GM19438 (cell line): ENCODE results near the gene OSBPL7.

Experiments
- ATAC-seq: cut with Tn5 transposase; IDR thresholded peaks from one replicate; pipeline ENCODE4 v1.9.1; 2021; ENCODE audit warnings: low read depth; ENCODE audit not compliant: unreplicated experiment

OSBPL7 gene

DNA sequence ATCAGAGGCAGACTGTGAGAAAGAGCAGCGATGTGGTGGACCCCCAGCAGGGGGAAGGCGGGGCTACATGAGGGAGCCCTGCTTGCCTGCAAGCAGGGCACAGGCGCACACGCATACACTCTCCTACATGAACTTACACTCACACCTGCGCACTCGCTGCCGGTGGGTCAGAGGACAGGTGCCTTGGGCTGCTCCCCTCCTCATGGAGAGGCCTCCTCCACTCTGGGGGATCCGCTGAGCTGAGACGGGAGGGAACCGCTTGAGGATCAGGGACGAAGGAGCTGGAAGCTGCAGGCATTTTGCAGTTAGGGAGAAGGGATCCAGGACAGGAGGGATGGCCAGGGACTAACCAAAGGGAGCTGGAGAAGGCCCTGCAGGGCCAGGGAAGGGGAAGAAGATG is 14.2 kb downstream of the OSBPL7 start:
- ATAC-seq, result no peak

DNA sequence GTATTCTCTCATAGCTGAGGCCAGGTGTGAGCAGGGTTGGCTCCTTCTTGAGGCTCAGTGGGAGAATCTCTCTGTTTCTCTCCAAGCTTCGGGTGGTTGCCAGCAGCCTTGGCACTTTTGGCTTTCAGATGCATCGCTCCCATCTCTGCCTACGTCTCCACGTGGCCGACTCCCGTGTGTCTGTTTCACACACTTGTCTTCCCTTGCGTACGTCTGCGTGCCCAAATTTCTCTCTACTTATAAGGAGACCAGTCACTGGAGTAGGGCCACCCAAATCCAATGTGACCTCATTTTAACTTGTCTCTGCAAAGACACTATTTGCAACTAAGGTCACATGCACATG is 14.7 kb downstream of the OSBPL7 start:
- no peak for ATAC-seq

DNA sequence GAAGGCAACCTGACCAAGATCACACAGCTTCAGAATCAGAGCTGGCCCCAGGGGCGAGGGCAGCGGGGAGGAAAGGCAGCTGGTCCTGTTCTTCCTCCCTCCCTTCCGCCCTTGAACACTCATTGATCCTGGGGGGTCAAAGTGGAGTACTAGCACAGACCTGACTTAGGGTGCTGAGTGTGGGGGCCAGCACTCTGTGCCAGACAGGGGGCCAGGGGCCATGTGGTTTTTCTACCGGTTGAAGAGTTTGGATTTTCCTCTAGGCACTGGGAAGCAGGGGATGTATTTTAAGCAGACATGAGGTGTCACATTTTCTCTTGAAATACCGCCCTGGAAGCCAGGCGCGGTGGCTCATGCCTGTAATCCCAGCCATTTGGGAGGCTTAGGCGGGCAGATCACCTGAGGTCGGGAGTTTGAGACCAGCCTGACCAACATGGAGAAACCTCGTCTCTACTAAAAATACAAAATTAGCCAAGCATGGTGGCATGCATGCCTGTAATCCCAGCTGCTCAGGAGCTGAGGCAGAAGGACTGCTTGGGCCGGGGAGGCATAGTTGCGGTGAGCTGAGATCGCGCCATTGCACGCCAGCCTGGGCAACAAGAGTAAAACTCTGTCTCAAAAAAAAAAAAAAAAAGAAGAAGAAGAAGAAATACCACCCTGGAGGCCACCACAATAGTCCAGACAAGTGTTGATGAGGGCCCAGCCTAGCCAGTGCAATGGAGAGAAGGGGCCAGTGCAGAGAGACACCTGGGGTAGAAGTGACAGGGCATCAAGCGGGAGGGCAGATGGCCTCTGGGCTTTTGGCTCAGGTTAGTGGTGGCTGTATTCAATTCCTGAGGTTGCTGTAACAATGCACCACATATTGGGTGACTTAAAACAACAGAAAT is 15.3 kb downstream of the OSBPL7 start:
- no peak for ATAC-seq

DNA sequence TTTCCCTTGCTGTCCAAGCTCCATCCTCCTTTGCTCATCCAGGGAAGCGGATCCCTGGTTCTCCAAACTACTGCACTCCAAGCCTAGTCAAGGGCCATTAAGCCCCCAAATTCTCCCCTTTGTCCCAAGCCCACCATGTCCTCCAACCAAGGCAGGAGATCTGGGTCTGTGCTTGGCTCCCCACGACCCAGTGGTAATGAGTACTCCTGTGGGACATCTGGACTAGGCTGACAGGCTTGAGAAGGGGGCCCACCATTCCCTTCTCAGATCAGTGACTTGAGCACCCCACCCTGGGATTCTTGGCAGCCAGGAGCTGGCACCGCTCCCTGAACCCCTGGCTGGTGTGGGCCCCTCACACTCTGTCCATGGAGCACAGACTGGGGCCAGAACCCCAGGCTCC is 17.1 kb downstream of the OSBPL7 start:
- ATAC-seq, result no peak

DNA sequence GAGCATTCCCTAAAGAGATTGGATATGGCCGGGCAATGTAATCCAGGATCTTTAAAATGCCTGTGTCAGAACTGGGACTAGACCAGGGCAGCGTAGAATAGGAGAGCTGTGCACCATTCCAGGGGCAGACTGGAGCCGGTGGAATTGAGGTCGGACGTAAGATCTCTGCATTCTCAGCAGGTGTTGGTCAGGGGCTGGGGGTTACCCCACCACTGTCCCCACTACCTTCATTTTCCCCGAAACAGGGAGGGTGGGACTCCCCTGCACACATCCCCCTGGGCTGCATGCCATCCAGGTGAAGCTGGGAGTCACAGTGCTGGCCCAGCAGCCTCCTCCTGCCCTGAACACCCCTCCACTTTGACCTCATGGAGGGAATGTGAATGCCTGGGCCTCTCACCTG is 17.8 kb downstream of the OSBPL7 start:
- no peak for ATAC-seq

DNA sequence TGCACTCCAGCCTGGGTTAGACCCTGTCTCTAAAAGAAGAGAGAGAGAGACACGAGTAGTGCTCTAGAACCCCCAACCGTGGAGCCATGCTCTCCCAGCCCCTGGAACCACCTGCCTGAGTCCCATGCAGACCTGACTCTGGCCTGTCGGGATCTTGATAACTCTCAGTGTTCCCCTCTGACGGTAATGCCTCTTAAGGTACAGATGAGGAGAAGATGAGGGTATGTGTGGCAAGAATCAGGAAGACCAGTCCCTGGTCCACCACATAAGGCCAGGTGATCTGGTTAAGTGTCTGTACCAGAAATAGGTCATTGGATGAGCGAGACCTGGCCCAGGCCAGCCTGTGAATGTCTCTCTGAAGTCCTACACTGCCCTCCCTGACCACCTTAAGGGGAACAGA is 18.4 kb downstream of the OSBPL7 start:
- no peak for ATAC-seq

DNA sequence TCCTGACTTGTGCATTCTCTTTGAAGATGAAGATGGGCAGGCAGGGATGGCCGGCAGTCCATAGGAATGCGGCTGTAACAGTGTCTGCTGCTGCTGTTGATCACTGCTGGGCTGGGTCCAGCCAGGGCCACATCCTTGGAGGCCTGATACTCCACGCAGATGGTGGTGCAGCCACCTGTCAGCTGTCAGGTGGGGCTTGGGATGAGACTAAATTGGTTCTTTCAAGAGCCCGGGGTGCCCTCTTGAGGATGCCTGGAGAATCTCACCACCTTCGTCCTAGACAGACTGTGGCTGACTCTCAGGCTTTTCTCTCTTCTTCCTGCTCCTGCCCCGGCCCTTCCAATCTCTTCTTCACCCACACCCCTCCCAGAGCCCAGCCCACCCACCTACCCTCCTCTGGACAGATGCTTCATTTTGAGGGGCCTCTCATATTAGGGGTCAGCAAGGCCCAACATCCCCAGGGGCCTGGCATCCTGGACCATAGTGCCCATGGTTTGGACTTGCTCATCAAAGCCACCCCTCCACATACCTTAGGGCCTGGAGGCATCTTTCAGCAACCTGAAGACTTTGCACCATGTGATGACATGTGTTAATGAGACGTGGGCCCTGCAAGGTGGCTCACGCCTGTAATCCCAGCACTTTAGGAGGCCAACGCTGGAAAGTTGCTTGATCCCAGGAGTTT is 19.1 kb downstream of the OSBPL7 start:
- no peak for ATAC-seq

DNA sequence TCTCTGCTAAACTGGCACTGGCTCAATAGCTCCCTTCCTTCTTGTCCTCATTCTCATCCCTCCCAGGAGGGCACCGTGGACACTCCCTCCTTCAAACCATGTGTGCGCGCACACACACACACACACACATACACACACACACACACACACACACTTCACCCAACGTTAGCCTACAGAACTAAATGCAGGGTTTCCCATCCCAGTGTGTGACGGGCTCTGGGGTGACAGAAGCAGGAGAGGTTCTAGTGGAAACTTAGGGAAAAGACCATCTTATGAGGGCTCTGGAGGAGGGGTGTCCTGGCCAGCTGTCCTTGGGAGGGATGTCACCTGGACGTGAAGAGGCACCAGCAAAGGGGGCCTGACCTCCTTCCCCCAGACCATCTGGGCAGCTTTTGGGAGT is 19.7 kb downstream of the OSBPL7 start:
- no peak for ATAC-seq

DNA sequence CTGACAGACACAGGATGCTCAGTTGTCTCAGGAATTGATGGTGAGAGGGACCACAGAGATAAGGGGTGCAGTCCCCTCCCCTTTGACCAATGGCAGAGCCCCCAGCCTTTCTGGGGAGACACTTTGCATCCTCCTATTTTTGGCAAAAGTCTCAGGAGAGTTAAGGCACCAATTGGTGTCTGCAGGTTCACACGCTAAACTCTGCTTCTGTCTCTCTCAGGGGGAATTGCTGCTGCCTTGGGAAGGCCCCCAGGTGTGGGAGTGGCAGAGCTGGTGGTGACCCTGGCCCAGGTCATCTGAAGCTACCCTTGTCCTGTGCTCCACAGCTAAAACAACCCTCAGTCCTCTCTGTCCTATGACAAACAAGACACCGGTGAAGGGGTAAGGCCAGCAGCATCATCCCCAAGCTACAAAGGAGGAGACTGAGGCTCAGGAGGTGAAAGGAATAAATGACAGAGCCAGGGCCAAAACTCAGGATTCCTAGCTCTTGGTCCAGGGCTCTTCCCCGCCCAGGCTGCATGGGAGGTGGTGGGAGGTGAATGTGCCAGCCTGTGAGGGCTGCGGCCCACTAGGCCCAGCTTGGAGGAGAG is 20.3 kb downstream of the OSBPL7 start:
- ATAC-seq, result no peak

DNA sequence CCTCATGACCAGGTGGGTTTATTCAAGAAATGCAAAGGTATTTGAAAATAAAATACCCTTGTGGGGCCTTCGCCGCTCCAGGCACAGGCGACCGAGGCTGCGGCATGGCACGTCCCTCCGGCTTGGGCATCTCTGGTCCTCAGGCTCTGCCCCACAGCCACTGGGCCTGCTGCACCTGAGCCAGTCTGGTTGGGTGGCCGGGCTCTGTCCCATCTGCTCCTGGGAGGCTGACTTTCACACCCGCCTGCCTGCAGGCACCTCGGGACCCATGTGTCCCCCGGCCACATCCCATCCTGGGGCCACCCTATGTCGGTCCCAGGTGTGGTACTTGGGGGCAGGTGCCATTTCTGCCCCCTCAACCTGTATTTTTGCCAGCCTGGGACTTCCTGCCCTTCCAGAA is 20.9 kb downstream of the OSBPL7 start:
- ATAC-seq, result no peak

DNA sequence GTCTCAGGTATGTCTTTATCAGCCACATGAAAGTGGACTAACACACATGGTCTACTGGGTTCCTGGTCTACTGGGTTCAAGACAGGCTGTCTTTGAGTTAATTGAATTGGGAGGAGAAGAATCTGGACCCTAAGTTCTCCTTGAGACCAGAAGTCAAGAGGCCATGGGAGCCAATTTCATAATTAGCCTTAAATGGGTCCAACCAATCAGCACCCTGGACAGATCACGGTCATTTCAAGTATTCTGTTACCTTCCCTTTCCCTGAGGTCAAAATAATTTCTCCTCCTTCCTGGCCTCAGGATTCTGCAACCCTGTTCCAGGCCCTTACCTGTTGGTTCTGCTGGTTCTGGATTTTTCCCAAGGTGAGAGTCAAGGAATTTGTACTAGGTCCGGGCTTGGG is 23.8 kb downstream of the OSBPL7 start:
- ATAC-seq, result no peak

DNA sequence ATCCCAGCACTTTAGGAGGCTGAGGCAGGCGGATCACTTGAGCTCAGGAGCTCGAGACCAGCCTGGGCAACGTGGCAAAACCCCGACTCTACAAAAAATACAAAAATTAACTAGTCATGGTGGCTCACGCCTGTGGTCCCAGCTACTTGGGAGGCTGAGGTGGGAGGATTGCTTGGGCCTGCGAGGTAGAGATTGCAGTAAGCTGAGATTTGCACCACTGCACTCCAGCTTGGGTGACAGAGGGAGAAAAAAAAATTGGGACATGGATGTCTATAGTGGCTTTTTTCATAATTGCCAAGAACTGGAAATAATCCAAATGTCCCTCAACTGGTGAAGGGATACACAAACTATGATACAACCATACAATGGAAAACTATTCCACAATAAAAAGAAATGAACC is 28.6 kb downstream of the OSBPL7 start:
- ATAC-seq, result no peak

DNA sequence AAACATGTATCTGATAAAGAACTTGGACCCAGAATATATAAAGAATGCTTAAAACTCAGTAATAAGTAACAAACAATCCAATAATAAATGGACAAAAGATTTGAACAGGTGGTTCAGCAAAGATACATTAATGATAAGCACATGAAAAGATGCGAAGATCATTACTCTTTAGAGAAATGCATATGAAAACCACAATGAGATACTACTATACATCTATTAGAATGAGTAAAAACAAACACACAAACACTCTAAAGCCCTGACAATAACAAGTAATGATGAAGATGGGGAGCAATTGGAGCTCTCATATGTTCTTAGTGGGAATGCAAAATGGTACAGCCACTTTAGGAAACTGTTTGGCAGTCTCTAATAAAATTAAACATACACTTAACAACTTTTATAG is 29.1 kb downstream of the OSBPL7 start:
- ATAC-seq, result no peak

DNA sequence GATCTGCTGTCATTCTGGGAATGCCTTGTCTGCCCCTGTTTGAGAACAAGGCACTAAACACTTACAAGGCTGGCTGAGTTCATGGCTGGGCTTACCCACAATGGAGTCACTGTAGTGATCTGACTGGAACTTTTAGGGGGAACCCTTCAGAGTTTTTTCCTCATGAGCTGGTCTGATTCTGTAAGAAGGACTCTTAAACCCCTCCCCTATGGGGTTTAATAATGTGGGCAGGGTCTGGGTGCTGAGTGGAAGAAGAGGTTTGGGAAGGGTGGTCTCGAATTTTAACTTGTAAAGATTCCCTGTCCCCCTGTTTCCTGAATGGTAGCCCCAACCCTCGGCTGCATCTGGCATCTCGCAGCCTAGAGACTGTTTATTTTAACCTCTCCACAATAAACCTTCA is 30.6 kb downstream of the OSBPL7 start:
- ATAC-seq, result no peak

DNA sequence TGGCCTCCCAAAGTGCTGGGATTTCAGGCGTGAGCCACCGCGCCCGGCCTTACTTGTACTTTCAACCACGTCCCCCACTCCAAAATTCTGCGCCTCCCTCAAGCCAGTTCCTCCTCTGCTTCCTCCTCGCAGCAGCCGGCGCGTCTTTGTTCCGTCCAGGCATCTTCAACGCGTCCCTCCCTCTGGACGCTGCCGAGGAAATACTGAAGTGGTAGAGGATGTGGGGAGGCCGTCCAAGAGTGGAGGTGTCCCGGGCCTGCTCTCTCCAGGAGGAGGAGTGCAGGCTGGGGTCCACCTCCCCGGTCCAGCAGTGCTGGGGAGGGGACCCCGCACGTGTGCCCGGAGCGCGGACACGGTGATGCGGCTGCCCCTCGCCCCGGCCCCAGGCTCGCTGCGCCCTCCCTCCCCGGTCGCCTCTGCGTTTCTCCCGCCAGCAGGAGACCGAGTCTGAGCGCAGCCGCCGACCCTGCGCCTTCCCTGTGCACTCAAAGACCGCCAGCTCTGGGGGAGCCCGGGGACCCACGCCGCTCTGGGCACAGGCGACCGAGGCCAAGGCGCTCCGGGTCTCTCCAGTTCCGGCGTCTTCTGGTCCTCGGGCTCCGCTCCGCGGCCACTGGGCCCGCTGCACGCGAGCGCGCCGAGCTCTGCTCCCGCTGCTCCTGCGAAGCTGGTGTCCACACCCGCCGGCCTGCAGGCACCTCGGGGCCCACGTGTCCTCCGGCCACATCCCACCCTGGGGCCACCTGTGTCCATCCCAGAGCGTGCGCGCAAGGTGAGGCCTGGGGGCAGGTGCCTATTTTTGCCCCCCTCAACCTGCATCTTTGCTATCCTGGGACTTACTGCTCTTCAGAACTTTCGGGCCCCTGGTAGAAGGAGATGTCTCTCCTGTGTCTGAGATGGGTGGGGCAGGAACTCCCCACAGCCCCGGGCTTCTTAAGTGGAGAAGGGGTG is 31.7 kb downstream of the OSBPL7 start:
- ATAC-seq, result no peak

DNA sequence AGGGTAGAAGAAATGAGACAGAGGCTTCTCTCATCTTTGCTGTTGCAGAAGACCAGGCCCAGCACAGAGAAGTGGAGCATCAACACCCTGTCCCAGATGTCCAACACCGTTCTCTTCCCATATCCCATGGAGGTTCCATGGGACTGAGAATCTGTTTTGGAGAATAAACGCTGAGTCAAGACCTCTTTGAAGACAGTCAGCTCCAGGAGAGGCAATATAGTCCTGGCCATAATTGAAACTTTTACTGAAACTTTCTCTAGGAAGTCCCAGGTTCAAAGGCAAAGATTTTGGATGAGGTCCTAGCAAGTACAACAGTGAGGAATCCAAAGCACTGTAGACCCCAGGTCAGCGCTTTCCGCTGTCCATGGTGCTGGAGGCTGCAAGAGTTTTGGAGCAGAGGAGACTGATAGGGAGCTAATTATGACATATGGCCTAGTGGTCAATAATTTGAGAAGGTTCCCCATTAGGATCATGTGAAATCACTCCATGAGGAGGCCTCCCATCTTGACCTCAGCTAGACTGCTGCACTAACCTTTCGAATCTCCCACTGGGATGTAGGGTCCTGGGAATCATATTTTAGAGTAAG is 36.0 kb downstream of the OSBPL7 start:
- no peak for ATAC-seq

DNA sequence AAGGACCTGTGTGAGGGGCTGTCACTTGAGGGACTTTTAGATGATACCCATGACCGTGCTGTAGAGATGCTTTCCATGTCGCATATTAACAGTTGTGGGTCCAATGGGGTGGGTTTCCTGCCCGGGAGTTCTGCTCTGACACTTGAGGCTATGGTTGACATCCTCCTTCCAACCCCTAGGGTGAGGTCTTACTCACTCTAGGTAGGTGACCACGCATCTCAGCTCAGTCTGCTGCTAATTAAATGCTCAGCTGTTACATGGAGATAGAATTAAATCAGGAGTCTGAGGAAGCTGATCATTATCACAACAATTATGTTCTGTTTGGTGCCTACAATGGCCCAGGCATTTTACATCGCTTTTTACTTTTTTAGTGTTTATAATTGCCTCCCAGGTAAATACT is 40.2 kb downstream of the OSBPL7 start:
- no peak for ATAC-seq

DNA sequence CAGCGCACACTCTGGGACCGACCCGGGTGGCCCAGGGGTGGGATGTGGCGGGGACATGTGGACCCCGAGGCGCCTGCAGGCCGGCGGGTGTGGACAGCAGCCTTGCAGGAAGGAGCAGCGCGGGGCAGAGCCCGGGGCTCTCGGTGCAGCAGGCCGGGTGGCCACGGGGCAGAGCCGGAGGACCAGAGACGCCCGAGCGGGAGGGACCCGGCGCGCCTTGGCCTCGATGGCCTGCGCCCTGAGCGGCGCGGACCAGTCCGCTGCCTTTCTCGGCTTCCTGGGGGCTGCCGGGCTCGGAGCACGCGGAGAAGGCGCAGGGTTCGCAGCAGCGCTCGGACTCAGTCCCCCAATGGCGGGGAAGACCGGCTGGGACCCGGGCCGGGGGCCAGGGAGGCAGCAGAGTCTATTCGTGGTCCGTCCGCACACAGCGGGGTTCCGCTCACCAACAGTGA is 43.4 kb downstream of the OSBPL7 start:
- no peak for ATAC-seq

DNA sequence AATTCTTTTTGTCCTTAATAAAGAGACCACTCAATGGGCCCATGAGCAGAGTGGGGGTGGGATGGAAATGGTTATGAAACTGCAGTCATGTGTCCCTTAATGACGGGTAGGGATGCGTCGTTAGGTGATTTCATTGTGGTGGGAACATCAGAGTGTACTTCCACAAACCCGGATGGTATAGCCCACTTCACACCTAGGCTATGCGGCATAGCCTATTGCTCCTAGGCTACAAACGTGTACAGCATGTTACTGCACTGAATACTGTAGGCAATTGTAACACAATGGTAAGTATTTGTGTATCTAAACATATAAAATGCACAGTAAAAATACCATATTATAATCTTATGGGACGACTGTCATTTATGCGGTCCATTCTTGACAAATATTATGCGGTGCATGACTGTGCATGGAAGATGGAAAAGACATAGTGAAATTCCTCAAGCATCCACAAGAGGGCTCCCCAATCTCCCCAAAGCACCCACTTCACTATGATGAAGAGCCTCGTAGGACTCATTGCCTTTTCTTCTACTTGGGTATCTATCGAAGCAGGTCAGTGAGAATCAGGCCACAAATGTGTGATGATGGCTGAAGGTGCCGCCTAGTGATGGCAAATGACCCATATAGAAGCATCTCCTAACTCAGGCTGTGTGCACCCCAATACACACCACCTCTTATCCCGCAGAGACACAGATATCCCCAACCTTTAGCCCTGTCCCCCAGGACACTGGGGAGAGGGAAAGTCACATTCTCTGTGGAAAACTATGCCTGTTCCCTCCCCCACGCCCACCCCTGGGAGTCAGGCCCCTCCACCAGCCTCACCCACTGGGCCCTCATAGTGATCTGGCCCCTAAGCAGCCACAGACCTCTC is 45.0 kb downstream of the OSBPL7 start:
- no peak for ATAC-seq
